Measurements from ENCODE around the gene PRSS57.

DNA sequence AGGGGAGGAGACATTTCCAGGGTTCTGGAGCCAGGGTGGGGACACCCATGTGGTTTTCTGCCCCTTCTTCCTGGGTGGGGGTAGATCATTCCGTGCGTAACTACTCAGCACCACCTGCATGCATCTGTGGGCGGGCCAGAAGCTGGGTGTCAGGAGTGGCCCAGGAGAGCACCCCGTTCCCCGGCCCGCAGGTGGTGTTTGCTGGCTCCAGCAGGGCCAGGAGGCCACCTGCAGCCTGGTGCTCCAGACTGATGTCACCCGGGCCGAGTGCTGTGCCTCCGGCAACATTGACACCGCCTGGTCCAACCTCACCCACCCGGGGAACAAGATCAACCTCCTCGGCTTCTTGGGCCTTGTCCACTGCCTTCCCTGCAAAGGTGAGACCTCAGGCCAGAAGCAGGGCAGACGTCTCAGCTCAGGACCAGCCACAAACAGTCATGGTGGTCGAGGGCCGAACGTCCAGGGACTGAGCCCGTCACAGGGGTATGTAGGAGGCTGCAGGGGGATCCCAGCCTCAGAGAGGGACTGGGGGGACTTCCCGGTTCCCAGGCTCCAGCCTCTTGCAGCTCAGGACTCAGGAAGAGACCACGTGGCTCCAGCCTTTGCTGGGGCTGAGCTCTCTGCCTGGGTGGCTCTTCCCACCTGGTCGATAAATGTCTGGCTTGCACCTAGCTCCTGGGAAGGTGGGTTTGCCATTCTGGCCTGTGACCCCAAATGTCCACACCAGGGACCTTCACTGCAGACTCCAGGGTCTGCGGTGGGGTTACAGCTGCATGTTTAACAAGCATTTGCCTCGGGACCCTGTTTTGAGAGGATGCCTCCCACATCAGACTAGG is 17.4 kb downstream of the PRSS57 start:
- TF ChIP-seq POLR2AphosphoS5 (IDR thresholded peaks at IDR 0.05; ENCODE audit: low read depth, low read length), result no peak
- TF ChIP-seq, protein P1, sequence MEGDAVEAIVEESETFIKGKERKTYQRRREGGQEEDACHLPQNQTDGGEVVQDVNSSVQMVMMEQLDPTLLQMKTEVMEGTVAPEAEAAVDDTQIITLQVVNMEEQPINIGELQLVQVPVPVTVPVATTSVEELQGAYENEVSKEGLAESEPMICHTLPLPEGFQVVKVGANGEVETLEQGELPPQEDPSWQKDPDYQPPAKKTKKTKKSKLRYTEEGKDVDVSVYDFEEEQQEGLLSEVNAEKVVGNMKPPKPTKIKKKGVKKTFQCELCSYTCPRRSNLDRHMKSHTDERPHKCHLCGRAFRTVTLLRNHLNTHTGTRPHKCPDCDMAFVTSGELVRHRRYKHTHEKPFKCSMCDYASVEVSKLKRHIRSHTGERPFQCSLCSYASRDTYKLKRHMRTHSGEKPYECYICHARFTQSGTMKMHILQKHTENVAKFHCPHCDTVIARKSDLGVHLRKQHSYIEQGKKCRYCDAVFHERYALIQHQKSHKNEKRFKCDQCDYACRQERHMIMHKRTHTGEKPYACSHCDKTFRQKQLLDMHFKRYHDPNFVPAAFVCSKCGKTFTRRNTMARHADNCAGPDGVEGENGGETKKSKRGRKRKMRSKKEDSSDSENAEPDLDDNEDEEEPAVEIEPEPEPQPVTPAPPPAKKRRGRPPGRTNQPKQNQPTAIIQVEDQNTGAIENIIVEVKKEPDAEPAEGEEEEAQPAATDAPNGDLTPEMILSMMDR (IDR thresholded peaks at IDR 0.05), result no peak
- TF ChIP-seq, protein P2, sequence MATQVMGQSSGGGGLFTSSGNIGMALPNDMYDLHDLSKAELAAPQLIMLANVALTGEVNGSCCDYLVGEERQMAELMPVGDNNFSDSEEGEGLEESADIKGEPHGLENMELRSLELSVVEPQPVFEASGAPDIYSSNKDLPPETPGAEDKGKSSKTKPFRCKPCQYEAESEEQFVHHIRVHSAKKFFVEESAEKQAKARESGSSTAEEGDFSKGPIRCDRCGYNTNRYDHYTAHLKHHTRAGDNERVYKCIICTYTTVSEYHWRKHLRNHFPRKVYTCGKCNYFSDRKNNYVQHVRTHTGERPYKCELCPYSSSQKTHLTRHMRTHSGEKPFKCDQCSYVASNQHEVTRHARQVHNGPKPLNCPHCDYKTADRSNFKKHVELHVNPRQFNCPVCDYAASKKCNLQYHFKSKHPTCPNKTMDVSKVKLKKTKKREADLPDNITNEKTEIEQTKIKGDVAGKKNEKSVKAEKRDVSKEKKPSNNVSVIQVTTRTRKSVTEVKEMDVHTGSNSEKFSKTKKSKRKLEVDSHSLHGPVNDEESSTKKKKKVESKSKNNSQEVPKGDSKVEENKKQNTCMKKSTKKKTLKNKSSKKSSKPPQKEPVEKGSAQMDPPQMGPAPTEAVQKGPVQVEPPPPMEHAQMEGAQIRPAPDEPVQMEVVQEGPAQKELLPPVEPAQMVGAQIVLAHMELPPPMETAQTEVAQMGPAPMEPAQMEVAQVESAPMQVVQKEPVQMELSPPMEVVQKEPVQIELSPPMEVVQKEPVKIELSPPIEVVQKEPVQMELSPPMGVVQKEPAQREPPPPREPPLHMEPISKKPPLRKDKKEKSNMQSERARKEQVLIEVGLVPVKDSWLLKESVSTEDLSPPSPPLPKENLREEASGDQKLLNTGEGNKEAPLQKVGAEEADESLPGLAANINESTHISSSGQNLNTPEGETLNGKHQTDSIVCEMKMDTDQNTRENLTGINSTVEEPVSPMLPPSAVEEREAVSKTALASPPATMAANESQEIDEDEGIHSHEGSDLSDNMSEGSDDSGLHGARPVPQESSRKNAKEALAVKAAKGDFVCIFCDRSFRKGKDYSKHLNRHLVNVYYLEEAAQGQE (IDR thresholded peaks at IDR 0.05; ENCODE audit: insufficient read depth in 1 of 2, low read depth in 2 of 2, low read length in 1 of 2), result no peak
- no peak for TF ChIP-seq SIN3A (IDR thresholded peaks at IDR 0.05; ENCODE audit: borderline replicate concordance, insufficient read depth, low read depth, low read length)

All from Panc1 (cell line).